ENCODE data around the gene RAB4B.

Gene RAB4B

DNA sequence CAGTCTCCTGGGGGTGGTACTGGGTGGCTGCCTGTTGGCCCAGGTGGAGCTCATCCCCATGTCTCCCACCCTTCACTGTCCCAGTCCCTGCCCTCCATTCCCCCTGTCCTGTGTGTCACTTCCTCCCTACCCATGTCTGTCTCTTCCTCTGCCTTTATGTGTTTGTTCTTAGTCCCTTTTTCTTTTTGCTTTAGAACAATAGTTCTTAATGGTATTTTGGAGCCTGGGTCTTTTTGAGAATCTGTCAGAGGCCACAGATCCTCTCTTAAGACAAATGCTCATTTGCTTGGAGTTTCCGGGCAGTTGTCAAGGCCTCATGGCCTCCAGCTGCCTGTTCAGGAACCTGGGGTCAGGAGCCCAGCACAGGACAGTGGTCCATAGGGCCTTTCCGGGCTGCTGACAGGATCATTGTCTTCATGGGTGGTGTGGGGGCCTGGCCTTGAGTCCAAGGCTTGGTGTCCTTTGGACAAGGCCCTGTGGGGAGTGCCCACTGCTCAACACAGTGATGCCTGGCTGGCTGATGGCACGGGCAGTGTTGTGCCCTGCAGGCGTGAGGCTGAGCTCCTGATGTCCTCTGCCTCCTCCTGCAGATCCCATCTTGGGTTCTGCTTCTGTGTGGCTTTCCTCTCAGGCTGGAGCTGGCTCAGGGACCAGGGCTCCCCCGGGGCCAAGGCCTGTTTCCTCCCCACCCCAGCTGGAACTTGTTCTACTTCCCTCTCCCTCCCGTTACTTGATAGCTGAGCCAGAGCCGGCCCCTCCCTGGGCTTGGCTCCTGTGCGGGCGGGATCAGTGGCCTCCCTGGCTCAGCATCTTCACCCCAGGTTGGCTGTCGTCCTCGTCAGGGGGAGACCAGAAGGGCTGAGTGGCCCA is 24.5 kb downstream of the RAB4B start (continued):
- TF ChIP-seq ZNF394 (tag by site-specific recombination; IDR thresholded peaks at IDR 0.05; ENCODE audit: borderline replicate concordance) (no peak), ZNF701 (tag by site-specific recombination; IDR thresholded peaks at IDR 0.05) (no peak), ZNF391 (tag by site-specific recombination; IDR thresholded peaks at IDR 0.05; ENCODE audit: borderline replicate concordance, low read depth) (no peak), ZFHX2 (tag by site-specific recombination; conservative IDR thresholded peaks at IDR 0.05) (no peak), ZNF274 (IDR thresholded peaks at IDR 0.05; ENCODE audit: low read length) (no peak), ZNF274 (tag by site-specific recombination; IDR thresholded peaks at IDR 0.05; ENCODE audit: borderline replicate concordance) (no peak), GLIS1 (tag by site-specific recombination; IDR thresholded peaks at IDR 0.05) (peak; percentile 79), PRDM1 (tag by site-specific recombination; IDR thresholded peaks at IDR 0.05) (no peak), ZNF366 (tag by site-specific recombination; conservative IDR thresholded peaks at IDR 0.05) (no peak), ZNF561 (tag by site-specific recombination; IDR thresholded peaks at IDR 0.05; ENCODE audit: borderline replicate concordance) (no peak), ZNF133 (tag by site-specific recombination; IDR thresholded peaks at IDR 0.05) (no peak)
- TF ChIP-seq, protein P1, sequence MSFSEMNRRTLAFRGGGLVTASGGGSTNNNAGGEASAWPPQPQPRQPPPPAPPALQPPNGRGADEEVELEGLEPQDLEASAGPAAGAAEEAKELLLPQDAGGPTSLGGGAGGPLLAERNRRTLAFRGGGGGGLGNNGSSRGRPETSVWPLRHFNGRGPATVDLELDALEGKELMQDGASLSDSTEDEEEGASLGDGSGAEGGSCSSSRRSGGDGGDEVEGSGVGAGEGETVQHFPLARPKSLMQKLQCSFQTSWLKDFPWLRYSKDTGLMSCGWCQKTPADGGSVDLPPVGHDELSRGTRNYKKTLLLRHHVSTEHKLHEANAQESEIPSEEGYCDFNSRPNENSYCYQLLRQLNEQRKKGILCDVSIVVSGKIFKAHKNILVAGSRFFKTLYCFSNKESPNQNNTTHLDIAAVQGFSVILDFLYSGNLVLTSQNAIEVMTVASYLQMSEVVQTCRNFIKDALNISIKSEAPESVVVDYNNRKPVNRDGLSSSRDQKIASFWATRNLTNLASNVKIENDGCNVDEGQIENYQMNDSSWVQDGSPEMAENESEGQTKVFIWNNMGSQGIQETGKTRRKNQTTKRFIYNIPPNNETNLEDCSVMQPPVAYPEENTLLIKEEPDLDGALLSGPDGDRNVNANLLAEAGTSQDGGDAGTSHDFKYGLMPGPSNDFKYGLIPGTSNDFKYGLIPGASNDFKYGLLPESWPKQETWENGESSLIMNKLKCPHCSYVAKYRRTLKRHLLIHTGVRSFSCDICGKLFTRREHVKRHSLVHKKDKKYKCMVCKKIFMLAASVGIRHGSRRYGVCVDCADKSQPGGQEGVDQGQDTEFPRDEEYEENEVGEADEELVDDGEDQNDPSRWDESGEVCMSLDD (tag by site-specific recombination; IDR thresholded peaks at IDR 0.05) = no peak
- TF ChIP-seq, protein P2, sequence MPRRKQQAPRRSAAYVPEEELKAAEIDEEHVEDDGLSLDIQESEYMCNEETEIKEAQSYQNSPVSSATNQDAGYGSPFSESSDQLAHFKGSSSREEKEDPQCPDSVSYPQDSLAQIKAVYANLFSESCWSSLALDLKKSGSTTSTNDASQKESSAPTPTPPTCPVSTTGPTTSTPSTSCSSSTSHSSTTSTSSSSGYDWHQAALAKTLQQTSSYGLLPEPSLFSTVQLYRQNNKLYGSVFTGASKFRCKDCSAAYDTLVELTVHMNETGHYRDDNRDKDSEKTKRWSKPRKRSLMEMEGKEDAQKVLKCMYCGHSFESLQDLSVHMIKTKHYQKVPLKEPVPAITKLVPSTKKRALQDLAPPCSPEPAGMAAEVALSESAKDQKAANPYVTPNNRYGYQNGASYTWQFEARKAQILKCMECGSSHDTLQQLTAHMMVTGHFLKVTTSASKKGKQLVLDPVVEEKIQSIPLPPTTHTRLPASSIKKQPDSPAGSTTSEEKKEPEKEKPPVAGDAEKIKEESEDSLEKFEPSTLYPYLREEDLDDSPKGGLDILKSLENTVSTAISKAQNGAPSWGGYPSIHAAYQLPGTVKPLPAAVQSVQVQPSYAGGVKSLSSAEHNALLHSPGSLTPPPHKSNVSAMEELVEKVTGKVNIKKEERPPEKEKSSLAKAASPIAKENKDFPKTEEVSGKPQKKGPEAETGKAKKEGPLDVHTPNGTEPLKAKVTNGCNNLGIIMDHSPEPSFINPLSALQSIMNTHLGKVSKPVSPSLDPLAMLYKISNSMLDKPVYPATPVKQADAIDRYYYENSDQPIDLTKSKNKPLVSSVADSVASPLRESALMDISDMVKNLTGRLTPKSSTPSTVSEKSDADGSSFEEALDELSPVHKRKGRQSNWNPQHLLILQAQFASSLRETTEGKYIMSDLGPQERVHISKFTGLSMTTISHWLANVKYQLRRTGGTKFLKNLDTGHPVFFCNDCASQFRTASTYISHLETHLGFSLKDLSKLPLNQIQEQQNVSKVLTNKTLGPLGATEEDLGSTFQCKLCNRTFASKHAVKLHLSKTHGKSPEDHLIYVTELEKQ (tag by site-specific recombination; IDR thresholded peaks at IDR 0.05; ENCODE audit: borderline replicate concordance) = no peak

DNA sequence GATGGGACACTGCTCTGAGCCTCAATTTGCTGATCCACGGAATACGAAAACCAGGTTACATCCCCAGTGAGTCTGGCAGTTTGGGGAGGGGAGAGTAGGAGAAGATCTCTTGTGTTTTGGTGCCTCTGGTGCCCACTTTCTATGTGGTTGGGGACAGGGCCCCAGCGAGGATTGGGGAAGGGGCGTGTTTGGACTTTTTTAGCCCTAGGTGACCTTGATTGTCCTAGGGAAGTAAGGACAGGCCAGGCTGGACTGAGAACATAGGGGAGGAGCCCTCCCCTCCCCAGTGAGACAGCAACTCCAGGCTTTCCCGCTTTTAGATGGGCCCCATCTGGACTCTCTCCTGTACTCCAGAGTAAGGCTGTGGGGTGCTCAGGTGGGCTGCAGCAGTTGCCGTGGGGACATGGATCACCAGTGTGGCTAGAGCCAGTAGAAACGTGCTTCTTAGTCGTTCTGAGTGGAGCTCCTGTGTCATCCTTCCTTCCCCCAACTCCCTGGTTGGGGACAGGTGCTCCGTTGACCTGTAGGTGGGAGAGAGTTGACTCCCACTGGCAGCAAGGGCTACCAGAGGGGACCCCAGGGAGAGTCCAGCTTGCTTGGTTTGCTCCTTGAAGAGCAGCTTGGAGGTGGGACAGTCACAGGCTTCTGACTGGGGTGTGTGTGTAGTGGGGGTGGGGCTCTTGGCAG is 25.3 kb downstream of the RAB4B start:
- Histone ChIP-seq H3K27ac (ENCODE audit: extremely low read depth, low read depth, low read length) (peak overlapping the region; percentile 67), H3K9me3 (ENCODE audit: control insufficient read depth, insufficient read depth, low read depth, low read length) (no peaks in the 10 kb centered on the region), H3K36me3 (ENCODE audit: control insufficient read depth in 2 of 2, insufficient read depth in 1 of 2, low read length in 2 of 2) (peaks cover 49 to 66% of the 10 kb centered on the region in 2 experiments), H3K4me3 (ENCODE audit: low read depth, low read length) (no peak overlapping the region), H3K4me1 (ENCODE audit: control insufficient read depth, insufficient read depth, low read length) (peaks cover 77% of the 10 kb centered on the region)
- TF ChIP-seq ZFHX2 (tag by site-specific recombination; conservative IDR thresholded peaks at IDR 0.05) = 0 out of 2 replicates have a peak, but pooled peaks have one; percentile 29
- 0 out of 2 replicates have a peak, but pooled peaks have one; percentile 25 for TF ChIP-seq KLF9 (tag by site-specific recombination; IDR thresholded peaks at IDR 0.05; ENCODE audit: low read depth)
- peak; percentile 78 for TF ChIP-seq ZFP69B (tag by site-specific recombination; IDR thresholded peaks at IDR 0.05)
- TF ChIP-seq, protein P3, sequence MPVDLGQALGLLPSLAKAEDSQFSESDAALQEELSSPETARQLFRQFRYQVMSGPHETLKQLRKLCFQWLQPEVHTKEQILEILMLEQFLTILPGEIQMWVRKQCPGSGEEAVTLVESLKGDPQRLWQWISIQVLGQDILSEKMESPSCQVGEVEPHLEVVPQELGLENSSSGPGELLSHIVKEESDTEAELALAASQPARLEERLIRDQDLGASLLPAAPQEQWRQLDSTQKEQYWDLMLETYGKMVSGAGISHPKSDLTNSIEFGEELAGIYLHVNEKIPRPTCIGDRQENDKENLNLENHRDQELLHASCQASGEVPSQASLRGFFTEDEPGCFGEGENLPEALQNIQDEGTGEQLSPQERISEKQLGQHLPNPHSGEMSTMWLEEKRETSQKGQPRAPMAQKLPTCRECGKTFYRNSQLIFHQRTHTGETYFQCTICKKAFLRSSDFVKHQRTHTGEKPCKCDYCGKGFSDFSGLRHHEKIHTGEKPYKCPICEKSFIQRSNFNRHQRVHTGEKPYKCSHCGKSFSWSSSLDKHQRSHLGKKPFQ (tag by site-specific recombination; IDR thresholded peaks at IDR 0.05) = no peak
- TF ChIP-seq, protein P1 (tag by site-specific recombination; IDR thresholded peaks at IDR 0.05) = 0 out of 2 replicates have a peak, but pooled peaks have one; percentile 13
- no peak for TF ChIP-seq TCF7L2 (IDR thresholded peaks at IDR 0.05; ENCODE audit: borderline replicate concordance, low read depth, low read length)
- TF ChIP-seq, protein P4, sequence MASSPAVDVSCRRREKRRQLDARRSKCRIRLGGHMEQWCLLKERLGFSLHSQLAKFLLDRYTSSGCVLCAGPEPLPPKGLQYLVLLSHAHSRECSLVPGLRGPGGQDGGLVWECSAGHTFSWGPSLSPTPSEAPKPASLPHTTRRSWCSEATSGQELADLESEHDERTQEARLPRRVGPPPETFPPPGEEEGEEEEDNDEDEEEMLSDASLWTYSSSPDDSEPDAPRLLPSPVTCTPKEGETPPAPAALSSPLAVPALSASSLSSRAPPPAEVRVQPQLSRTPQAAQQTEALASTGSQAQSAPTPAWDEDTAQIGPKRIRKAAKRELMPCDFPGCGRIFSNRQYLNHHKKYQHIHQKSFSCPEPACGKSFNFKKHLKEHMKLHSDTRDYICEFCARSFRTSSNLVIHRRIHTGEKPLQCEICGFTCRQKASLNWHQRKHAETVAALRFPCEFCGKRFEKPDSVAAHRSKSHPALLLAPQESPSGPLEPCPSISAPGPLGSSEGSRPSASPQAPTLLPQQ (tag by site-specific recombination; IDR thresholded peaks at IDR 0.05) = peak; percentile 93
- TF ChIP-seq ZNF10 (tag by site-specific recombination; IDR thresholded peaks at IDR 0.05) = peak; percentile 55; the same call in 1 of the 2 replicates
- 0 out of 2 replicates have a peak, but pooled peaks have one; percentile 6 for TF ChIP-seq ZNF341 (tag by site-specific recombination; IDR thresholded peaks at IDR 0.05; ENCODE audit: low read depth)
- TF ChIP-seq PRDM1 (tag by site-specific recombination; IDR thresholded peaks at IDR 0.05) = peak; percentile 25; the same call in 1 of the 2 replicates
- TF ChIP-seq ZNF146 (tag by site-specific recombination; IDR thresholded peaks at IDR 0.05) = no peak
- ChIA-PET POLR2A (interaction anchor here (0.7 to 8.6 kb wide), 3 partner anchors 25 to 53 kb away, joined by 3 to 86 read pairs (median 56); partner anchors contain the start of genes ACTMAP, RAB4B and SNRPA), CTCF (interaction anchor here (0.7 to 5.6 kb wide), 2 partner anchors 141 to 147 kb away, joined by 3 to 74 read pairs; no protein-coding TSS in a partner anchor)
